ENCODE data around the gene CALB2. TPM values are rescaled to one million over a fixed set of nuclear protein-coding genes. Genes with fewer than 3 reads are reported as not detected.
A peak's percentile ranks its signal among the peaks of the same experiment; 100 is the strongest.

CALB2 gene
- total and polyA plus RNA-seq, 8 donors = 0.46 to 2.6 (median 1.2) TPM; not detected in 2

- WGBS, 5 donors = 14 to 19% (median 18%) methylated on average over 7 to 11 of the region's 11 CpGs
- no peaks in the 10 kb centered on the region for H3K9me3 ChIP-seq
- H3K4me3 ChIP-seq = no peak overlapping the region
- DNase-seq = peak in 1 of 2 donors; percentile 22
- TF ChIP-seq POLR2A (IDR thresholded peaks at IDR 0.05) = no peak
- TF ChIP-seq EP300 (IDR thresholded peaks at IDR 0.05) = no peak
- no peak for TF ChIP-seq CTCF (IDR thresholded peaks at IDR 0.05)
- no peak for TF ChIP-seq POLR2AphosphoS5 (IDR thresholded peaks at IDR 0.05)
- no peak overlapping the region for H3K27ac ChIP-seq
- H3K36me3 ChIP-seq = no peaks in the 10 kb centered on the region
- peaks cover 10 to 19% (median 14%) of the 10 kb centered on the region in 4 donors for H3K4me1 ChIP-seq
- peaks cover 0 to 66% (median 23%) of the 10 kb centered on the region in 3 donors for H3K27me3 ChIP-seq
- intact Hi-C loops (cut with DNase I; ENCODE audit: low total_unique reads) = no loop called here
These were observed 842 bp upstream of the CALB2 start for GRCh38 chr16:71357681-71358080.

GRCh38 chr16:71359431-71359830 is 908 bp downstream of the CALB2 start:
- Histone ChIP-seq H3K9me3 (no peaks in the 10 kb centered on the region), H3K27me3 (peaks cover 0 to 64% (median 23%) of the 10 kb centered on the region in 3 donors), H3K4me1 (peaks cover 10 to 19% (median 14%) of the 10 kb centered on the region in 4 donors), H3K4me3 (no peak overlapping the region), H3K27ac (no peak overlapping the region), H3K36me3 (no peaks in the 10 kb centered on the region)
- intact Hi-C loops (cut with DNase I; ENCODE audit: low total_unique reads) = no loop called here
- TF ChIP-seq POLR2AphosphoS5 (IDR thresholded peaks at IDR 0.05) (no peak), EP300 (IDR thresholded peaks at IDR 0.05) (no peak), POLR2A (IDR thresholded peaks at IDR 0.05) (no peak), CTCF (IDR thresholded peaks at IDR 0.05) (no peak)
- 77 to 90% (median 88%) methylated on average over 6 of the region's 6 CpGs for whole genome bisulfite sequencing, 5 donors
- no peak for DNase-seq

- no peak overlapping the region for H3K4me3 ChIP-seq
- H3K4me1 ChIP-seq = peaks cover 10 to 19% (median 14%) of the 10 kb centered on the region in 4 donors
- no peaks in the 10 kb centered on the region for H3K9me3 ChIP-seq
- TF ChIP-seq POLR2AphosphoS5 (IDR thresholded peaks at IDR 0.05) (no peak), POLR2A (IDR thresholded peaks at IDR 0.05) (no peak), CTCF (IDR thresholded peaks at IDR 0.05) (no peak), EP300 (IDR thresholded peaks at IDR 0.05) (no peak)
- H3K36me3 ChIP-seq = no peaks in the 10 kb centered on the region
- WGBS, 5 donors = 74 to 79% (median 76%) methylated on average over 2 of the region's 2 CpGs
- H3K27me3 ChIP-seq = peaks cover 0 to 63% (median 23%) of the 10 kb centered on the region in 3 donors
- intact Hi-C loops (cut with DNase I; ENCODE audit: low total_unique reads) = no loop called here
- H3K27ac ChIP-seq = no peak overlapping the region
- DNase-seq = no peak
These were observed 1.9 kb downstream of the CALB2 start for GRCh38 chr16:71360378-71360777.

- 56 to 68% (median 63%) methylated on average over 9 of the region's 9 CpGs for WGBS, 5 donors
- Histone ChIP-seq H3K36me3 (no peaks in the 10 kb centered on the region), H3K4me3 (no peak overlapping the region), H3K27ac (no peak overlapping the region), H3K4me1 (peaks cover 0 to 4% (median 0%) of the 10 kb centered on the region in 4 donors), H3K9me3 (no peaks in the 10 kb centered on the region), H3K27me3 (peaks cover 0 to 64% (median 11%) of the 10 kb centered on the region in 3 donors)
- intact Hi-C loops (cut with DNase I; ENCODE audit: low total_unique reads) = no loop called here
- DNase-seq = no peak
- no peak for TF ChIP-seq EP300 (IDR thresholded peaks at IDR 0.05)
- no peak for TF ChIP-seq POLR2AphosphoS5 (IDR thresholded peaks at IDR 0.05)
- no peak for TF ChIP-seq CTCF (IDR thresholded peaks at IDR 0.05)
- no peak for TF ChIP-seq POLR2A (IDR thresholded peaks at IDR 0.05)
These were observed 5.7 kb downstream of the CALB2 start for GRCh38 chr16:71364133-71364681.
